GM12878 (cell line): ENCODE data around the gene OAS1. TPM values are rescaled to one million over a fixed set of nuclear protein-coding genes. Genes with fewer than 3 reads are reported as not detected.

Source experiments
- ATAC-seq: fragments of 200-7000 bp; cut with Tn5 transposase; 3 replicates; pipeline ENCODE4 v1.9.1; 2020; ENCODE audit warnings: mild to moderate bottlenecking, moderate library complexity
- BruUV-seq: library from RNA; stranded (reverse); fragments of 400-500 nt; replicated peaks from 2 replicates; lab custom pipeline; 2021; lab: Mats Ljungman, UMichigan
- CTCF ChIA-PET: fragments of 300-600 bp; sonication (Branson Sonifier 250); formaldehyde crosslinking; extraction: SDS; loops from one replicate; lab custom pipeline; 2021; ENCODE audit warnings: inconsistent platforms; lab: Yijun Ruan, JAX
- POLR2A ChIA-PET: fragments of 350-600 bp; formaldehyde crosslinking; extraction: SDS; loops from one replicate; lab custom pipeline; 2021; ENCODE audit warnings: inconsistent platforms; lab: Charles Lee
- RAD21 ChIA-PET: fragments of 300-600 bp; sonication (Branson Sonifier 250); formaldehyde crosslinking; loops from one replicate; lab custom pipeline; 2023; ENCODE audit warnings: antibody characterized with exemption; ENCODE audit not compliant: unreplicated experiment; lab: Charles Lee
- SMC1A ChIA-PET: fragments of 300-600 bp; sonication (Branson Sonifier 250); formaldehyde crosslinking; loops from one replicate; lab custom pipeline; 2023; ENCODE audit not compliant: unreplicated experiment, uncharacterized antibody; lab: Charles Lee
- DNase-seq: peaks from one replicate; pipeline ENCODE4 v3.0.0-alpha.2; 2011; ENCODE audit warnings: low read depth, low spot score
- FAIRE-seq: peaks from 3 replicates; lab custom pipeline; 2011; peaks lifted over from hg19 to GRCh38; lab: Jason Lieb, UNC
- H2AFZ ChIP-seq: 2 replicates; pipeline ENCODE4 v1.6.0; 2011; ENCODE audit warnings: low read depth, low read length, control low read depth; ENCODE audit not compliant: control insufficient read depth
- H3K27ac ChIP-seq: 2 replicates; pipeline ENCODE4 v1.5.1; 2011; ENCODE audit warnings: control low read depth; ENCODE audit not compliant: control insufficient read depth, insufficient read depth
- H3K27me3 ChIP-seq, 2 experiments: replicated peaks in 1 of 2; 2 replicates each; pipeline versions ENCODE4 v1.6.0 to v1.6.1; 2011; ENCODE audit warnings: low read length in 1 of 2; ENCODE audit not compliant: control insufficient read depth in 2 of 2, insufficient read depth in 2 of 2
- H3K36me3 ChIP-seq, 2 experiments: 2 replicates each; pipeline ENCODE4 v1.5.1; 2011; ENCODE audit warnings: low read length in 1 of 2; ENCODE audit not compliant: control insufficient read depth in 2 of 2, insufficient read depth in 2 of 2
- H3K4me1 ChIP-seq: 2 replicates; pipeline ENCODE4 v1.6.1; 2011; ENCODE audit warnings: mild to moderate bottlenecking, low read length, moderate library complexity, mixed read lengths; ENCODE audit not compliant: control insufficient read depth, insufficient read depth
- H3K4me2 ChIP-seq: 2 replicates; pipeline ENCODE4 v1.6.0; 2011; ENCODE audit warnings: control low read depth; ENCODE audit not compliant: control insufficient read depth, insufficient read depth
- H3K4me3 ChIP-seq: fragments of 200-600 bp; sonication (generic); 2 replicates; pipeline ENCODE4 v1.5.1; 2016
- H3K79me2 ChIP-seq: 2 replicates; pipeline ENCODE4 v1.6.0; 2011; ENCODE audit warnings: low read length; ENCODE audit not compliant: control insufficient read depth, insufficient read depth
- H3K9ac ChIP-seq: 2 replicates; pipeline ENCODE4 v1.8.0; 2011; ENCODE audit warnings: low read length, control low read depth, mixed read lengths; ENCODE audit not compliant: control insufficient read depth, insufficient read depth
- H3K9me3 ChIP-seq: replicated peaks from 3 replicates; pipeline ENCODE4 v1.5.1; 2011; ENCODE audit warnings: mild to moderate bottlenecking, low read length; ENCODE audit not compliant: control insufficient read depth, insufficient read depth
- H4K20me1 ChIP-seq: 2 replicates; pipeline ENCODE4 v1.6.0; 2011; ENCODE audit not compliant: control insufficient read depth, insufficient read depth
- BACH1 ChIP-seq: fragments of 450-650 bp; IDR thresholded peaks from 2 replicates; pipeline ENCODE4 v1.6.1; 2017; ENCODE audit warnings: mild to moderate bottlenecking, borderline replicate concordance
- CBX5 ChIP-seq: sonication (generic); IDR thresholded peaks from 2 replicates; pipeline ENCODE4 v1.6.1; 2016; ENCODE audit warnings: low read depth, moderate library complexity, mild to moderate bottlenecking, inconsistent platforms
- CEBPB ChIP-seq, 2 experiments: fragments of 150-350 bp in 1 of 2; IDR thresholded peaks; 2 replicates each; pipeline ENCODE4 v1.6.1; 2012 to 2014; ENCODE audit warnings: low read depth in 2 of 2, low read length in 2 of 2, borderline replicate concordance in 1 of 2, inconsistent platforms in 1 of 2
- EZH2 ChIP-seq: IDR thresholded peaks from 2 replicates; pipeline ENCODE4 v1.6.1; 2012; ENCODE audit warnings: low read depth, mild to moderate bottlenecking, control low read depth, inconsistent platforms, low read length, borderline replicate concordance; ENCODE audit not compliant: control insufficient read depth
- HDAC6 ChIP-seq: fragments of 200-600 bp; sonication (generic); IDR thresholded peaks from one replicate; pipeline ENCODE4 v1.8.0; 2017; ENCODE audit warnings: antibody characterized with exemption; ENCODE audit not compliant: unreplicated experiment
- KDM1A ChIP-seq: fragments of 200-600 bp; sonication (generic); IDR thresholded peaks from 2 replicates; pipeline ENCODE4 v1.6.1; 2016; ENCODE audit warnings: borderline replicate concordance
- MEF2A ChIP-seq: IDR thresholded peaks from 2 replicates; pipeline ENCODE4 v1.6.1; 2011; ENCODE audit warnings: low read depth, mild to moderate bottlenecking, low read length, moderate library complexity; ENCODE audit not compliant: insufficient read depth
- RAD21 ChIP-seq: IDR thresholded peaks from 2 replicates; pipeline ENCODE4 v1.6.1; 2011; ENCODE audit warnings: mild to moderate bottlenecking, low read depth, low read length, moderate library complexity; ENCODE audit not compliant: insufficient read depth
- SP1 ChIP-seq: IDR thresholded peaks from one replicate; pipeline ENCODE4 v1.6.1; 2011; ENCODE audit warnings: low read depth, low read length
- WGBS: methylation state at CpG from one replicate; pipeline ENCODE4 v1.1.6; 2016; ENCODE audit warnings: low lambda C conversion rate; ENCODE audit not compliant: insufficient replicate concordance, insufficient coverage; ENCODE audit errors: missing lambda C conversion rate; 5-methylcytosine and 5-hydroxymethylcytosine counted together
- in situ Hi-C: fragments of 300-500 bp; cut with MboI; formaldehyde crosslinking; loops from 9 replicates; pipeline ENCODE4 v1.14.3; 2018; ENCODE audit warnings: mixed read lengths
- intact Hi-C: fragments of 100-400 bp; cut with micrococcal nuclease; formaldehyde crosslinking; loops from one replicate; pipeline ENCODE4 v1.14.2; 2022; ENCODE audit not compliant: unreplicated experiment
- polyA plus RNA-seq, 11 experiments: library from polyadenylated mRNA; depleted of rRNA in 4 of 11; unstranded in 6 of 11; stranded (reverse) in 5 of 11; fragments of >200 nt; fragmentation: Nextera tagmentation in 4 of 11; fragmentation: Illumina TruSeq in 1 of 11; extraction: Ambion mirVana in 4 of 11; extraction: Trizol in 1 of 11; gene quantifications; 1 replicate in 1 of 11; 2 replicates in 10 of 11; pipeline versions ENCODE4 v1.2.1 to v1.2.3, GENCODE V29; 2011 to 2016; ENCODE audit warnings: inconsistent platforms in 2 of 11, missing spikeins in 2 of 11, low read depth in 1 of 11
- total RNA-seq, 4 experiments: library from RNA; depleted of rRNA in 3 of 4; stranded (reverse); fragments of >200 nt in 3 of 4; fragmentation: Illumina TruSeq in 1 of 4; extraction: Trizol in 1 of 4; gene quantifications; 2 replicates each; pipeline versions ENCODE4 v1.2.1 to v1.2.3, GENCODE V29; 2013 to 2021

OAS1 gene
- total and polyA plus RNA-seq, 10 of the 15 experiments (the other 5 are each of a cell fraction or from before 2014, with no cell fraction given) = 44.7 to 287 (median 64.3) TPM

GRCh38 chr12:112936264-112936663 is 29.5 kb downstream of the OAS1 start:
- WGBS = 100% methylated on average over 1 of the region's 1 CpG
- H3K27ac ChIP-seq = no peak overlapping the region
- H3K4me3 ChIP-seq = no peak overlapping the region
- no peaks in the 10 kb centered on the region for H3K36me3 ChIP-seq
- TF ChIP-seq BACH1 = no peak
- no peak for TF ChIP-seq EZH2
- TF ChIP-seq SP1 = no peak
- TF ChIP-seq MEF2A = no peak
- TF ChIP-seq KDM1A = no peak
- TF ChIP-seq CEBPB (IDR thresholded peaks at IDR 0.05; ENCODE audit: borderline replicate concordance in 1 of 2, low read depth in 2 of 2, low read length in 2 of 2) = no peak
- TF ChIP-seq HDAC6 = no peak
- no peak for TF ChIP-seq RAD21
- no peak for TF ChIP-seq CBX5
- ChIA-PET SMC1A (interaction anchor here (3.4 kb wide), 1 partner anchor 30 kb away, joined by 27 read pairs; the partner anchor contains the start of gene OAS1), CTCF (interaction anchor here (1.6 kb wide), 1 partner anchor 28 kb away, joined by 3 read pairs; no protein-coding TSS in a partner anchor), RAD21 (no interaction called here), POLR2A (no interaction called here)
- H3K9me3 ChIP-seq = no peaks in the 10 kb centered on the region
- BruUV-seq = no TSS peak
- DNase-seq = no peak
- no peak for ATAC-seq
- H3K4me2 ChIP-seq = no peak overlapping the region
- H4K20me1 ChIP-seq = no peaks in the 10 kb centered on the region
- no peak for FAIRE-seq
- no peak overlapping the region for H3K9ac ChIP-seq
- in situ Hi-C loops (no loop called here), intact Hi-C loops (no loop called here)
- H2AFZ ChIP-seq = no peak overlapping the region
- peaks cover 20% of the 10 kb centered on the region for H3K79me2 ChIP-seq
- H3K4me1 ChIP-seq = peaks cover 8% of the 10 kb centered on the region
- H3K27me3 ChIP-seq = no peaks in the 10 kb centered on the region
